Activated CD4-positive, alpha-beta T cell treated with anti-CD3 and anti-CD28 coated beads, Interleukin-2, amount 50 U/mL, for 1 hour (primary cell): ENCODE measurements around the gene BDH2.

ENCODE experiments used
- DNase-seq: peaks from one replicate; pipeline ENCODE4 v3.0.0-alpha.2; 2020

Gene BDH2

DNA sequence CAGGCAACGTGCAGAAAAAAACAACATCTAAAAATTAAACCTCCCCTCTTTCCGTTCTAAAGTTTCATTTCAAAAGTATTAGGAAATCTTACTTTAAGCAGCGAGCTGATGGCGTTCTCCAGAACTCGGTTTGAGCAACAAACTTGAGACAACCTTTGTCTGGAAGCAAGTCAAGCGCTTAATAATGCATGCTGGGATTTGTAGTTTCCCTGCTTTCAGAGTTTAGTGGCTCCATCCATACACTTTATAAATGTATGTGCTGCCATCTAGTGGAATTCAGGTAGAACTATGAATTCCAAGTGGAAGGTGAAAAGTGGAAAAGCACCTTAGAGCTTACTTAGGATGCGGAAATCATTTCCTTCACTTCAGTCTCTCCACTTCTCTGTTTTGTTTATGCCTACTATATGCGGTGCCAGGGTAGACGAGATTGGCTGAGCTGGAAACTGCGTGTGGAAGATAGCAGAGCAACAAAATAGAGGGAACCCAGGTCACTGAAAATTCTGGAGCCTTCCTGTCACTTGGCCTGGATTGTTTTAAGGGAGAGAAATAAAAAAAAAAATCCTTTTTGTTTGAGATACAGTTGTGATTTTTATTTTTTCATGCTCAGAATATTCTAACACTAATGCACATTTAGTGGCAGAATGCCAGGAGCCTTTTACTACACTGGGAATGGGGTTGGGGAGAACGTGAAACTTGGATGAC lies at the start of gene BDH2:
TSS of gene BDH2 (minus strand) at position 144 of the 702 bp plus-strand sequence. CDS start 3,580 bp downstream, outside the sequence.
- DNase-seq: peak; percentile 27

DNA sequence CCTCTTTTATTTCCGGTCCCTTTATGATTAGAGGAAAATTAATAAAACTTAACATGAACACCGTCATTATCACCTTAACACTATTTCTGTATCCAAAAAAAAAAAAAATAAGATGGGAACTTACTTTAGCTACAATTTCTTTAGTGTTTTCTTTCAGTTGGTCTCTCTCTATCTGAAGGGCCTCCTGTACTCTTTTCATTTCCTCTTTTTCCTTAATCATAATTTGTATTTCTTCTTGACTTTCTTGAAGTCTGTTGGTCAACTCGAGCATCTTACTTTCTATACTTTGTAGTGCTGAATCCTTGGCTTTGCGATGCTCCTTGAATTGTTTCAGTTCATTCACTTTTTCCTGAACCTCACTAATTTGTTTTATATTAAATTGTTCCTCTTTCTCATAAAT lies 45.3 kb upstream of the BDH2 start:
- DNase-seq: no peak

DNA sequence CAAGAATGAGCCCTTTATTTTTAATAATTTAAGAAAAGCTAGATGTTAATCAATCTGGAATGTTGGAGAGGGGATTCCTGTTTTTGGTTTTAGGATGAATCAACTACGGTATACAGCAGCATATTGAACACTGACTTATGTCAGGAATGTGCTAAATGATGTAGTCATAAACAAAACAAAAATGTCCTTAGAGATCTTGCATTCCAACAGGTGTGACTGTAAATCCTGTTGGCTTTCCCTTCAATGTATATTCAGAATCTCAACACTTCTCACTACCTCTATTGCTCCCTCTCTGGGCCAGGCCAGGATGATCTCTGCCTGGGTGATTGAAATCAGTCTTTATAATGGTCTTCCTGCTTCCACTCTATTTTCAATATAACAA lies 37.8 kb upstream of the BDH2 start:
- no peak for DNase-seq

DNA sequence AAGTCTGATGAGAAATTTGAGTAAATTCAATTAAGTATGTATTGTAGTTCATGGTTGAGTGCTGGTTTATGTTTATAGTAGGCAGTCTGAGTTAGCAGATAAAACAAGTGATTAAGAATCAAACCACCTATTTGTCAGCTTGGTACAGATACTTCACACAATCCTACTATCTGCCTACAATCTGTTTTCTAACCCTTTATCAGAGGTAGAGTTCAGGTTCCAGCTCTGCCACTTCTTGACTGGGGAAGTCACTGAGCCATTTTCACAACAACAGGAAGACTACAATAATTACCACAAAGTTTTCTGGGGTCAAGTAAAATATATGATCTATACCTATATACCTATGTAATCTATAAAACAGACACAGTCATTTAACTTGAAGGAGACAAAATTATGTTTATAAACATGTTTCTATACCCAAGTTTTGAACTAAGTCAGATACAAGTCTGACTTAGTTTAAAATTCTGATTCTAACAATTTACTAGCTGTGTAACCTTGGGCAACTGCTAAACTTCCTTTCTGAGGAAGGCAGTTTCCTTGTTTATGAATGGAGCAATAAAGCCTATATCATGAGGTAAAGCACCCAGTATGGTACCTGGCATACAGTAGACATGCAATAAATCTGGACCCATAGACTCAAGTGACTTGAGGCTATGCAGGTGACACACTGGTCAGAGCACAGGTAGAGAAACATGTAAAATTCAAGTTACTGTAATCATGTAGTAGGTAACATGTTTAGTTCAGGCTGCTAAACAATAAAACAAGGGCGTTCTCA lies 37.2 kb upstream of the BDH2 start:
- no peak for DNase-seq

DNA sequence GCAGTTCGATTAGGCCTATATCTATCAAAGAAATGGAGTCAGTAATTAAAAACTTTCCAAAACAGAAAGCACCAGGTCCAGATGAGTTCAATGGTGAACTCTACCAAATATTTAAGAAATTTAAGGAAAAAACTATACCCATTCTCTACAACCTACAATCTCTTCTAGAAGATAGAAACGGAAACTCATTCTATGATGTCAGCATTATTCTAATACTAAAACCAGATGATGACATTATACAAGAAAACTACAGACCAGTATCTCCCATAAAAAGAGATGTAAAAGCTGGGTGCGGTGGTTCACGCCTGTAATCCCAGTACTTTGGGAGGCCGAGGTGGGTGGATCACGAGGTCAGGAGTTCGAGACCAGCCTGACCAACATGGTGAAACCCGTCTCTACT lies 29.5 kb upstream of the BDH2 start:
- no peak for DNase-seq

DNA sequence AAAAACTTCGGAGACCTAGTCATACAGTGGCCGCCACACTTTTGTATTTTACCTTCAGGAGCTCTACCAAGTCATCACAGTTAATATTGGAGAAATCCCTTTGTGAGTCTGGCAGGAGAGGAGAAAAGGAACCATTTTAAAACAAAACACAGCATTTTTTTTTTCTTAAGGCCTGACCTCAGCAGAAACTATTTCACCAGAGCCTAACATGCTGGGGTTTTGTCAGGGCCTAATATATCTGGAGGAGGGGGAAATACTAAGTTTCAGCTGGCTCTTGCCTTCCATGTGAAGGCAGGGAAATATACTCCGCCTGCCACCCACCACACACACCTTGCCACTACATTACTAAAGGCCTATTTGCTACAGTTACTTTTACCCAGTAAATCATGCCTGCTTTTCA lies 26.5 kb upstream of the BDH2 start:
- no peak for DNase-seq

DNA sequence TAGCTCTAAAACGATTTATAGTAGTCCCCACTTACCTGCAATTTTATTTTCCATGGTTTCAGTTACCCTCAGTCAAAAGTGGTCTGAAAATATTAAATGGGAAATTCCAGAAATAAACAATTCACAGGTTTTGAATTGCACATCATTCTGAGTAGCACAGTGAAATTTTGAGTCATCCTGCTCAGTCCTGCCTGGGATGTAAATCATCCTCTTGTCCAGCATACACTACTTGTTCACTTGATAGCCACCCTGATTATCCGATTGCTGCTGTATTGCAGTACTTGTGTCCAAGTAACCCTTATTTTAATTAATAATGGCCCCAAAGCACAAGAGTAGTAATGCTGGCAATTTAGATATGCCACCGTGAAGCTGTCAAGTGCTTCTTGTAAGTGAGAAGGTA lies 23.5 kb upstream of the BDH2 start:
- no peak for DNase-seq

DNA sequence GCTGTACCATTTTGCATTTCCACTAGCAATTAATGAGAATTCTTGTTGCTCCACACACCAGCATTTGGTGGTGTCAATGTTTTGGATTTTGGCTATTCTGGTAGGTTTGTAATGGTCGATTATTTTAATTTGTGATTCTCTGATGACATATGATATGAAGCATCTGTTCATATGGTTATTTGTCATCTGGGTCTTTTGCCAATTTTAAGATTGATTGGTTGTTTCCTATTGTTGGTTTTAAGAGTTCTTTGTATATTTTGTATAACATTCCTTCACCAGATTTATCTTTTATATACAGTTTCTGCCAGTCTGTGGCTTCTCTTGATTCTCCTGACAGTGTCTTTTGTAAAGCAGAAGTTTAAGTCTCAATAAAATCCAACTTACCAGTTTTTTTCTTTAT lies 18.5 kb upstream of the BDH2 start:
- no peak for DNase-seq

DNA sequence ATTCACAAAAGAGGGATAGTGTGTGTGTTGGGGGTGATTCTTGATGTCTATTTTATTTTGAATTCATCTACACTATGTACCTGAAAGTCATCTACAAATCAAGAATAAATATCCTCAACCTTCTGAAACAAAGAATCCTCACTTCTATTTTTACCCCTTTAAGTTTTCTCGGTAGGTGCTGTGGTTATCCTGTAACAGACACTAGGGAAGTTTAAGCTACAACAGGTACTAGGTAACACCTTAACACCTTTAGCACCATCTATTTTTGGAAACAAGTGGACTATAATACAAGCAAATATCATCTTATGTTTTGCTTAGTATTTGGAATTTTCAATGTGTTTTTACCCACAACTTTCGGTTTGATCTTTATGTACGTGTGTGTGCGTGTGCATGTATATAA lies 12.0 kb upstream of the BDH2 start:
- no peak for DNase-seq

DNA sequence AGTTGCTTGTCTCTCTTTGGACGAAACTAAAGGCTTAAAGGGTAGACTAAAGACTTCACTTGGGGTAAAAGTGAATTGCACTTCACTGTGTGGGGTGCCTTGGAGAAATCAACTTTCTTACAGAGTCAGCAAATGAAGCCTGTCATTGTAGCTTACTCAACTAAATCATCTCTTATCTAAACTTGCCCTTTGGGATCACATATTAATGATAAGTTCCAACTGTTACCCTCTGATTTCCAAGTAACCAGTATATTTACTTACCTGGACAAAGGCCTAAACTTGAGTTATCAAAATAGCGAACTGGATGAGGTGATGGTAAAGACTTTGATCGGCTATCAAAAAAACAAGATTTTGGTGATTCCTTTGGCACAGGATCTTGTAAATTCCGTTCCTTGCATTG lies 8.9 kb upstream of the BDH2 start:
- no peak for DNase-seq

DNA sequence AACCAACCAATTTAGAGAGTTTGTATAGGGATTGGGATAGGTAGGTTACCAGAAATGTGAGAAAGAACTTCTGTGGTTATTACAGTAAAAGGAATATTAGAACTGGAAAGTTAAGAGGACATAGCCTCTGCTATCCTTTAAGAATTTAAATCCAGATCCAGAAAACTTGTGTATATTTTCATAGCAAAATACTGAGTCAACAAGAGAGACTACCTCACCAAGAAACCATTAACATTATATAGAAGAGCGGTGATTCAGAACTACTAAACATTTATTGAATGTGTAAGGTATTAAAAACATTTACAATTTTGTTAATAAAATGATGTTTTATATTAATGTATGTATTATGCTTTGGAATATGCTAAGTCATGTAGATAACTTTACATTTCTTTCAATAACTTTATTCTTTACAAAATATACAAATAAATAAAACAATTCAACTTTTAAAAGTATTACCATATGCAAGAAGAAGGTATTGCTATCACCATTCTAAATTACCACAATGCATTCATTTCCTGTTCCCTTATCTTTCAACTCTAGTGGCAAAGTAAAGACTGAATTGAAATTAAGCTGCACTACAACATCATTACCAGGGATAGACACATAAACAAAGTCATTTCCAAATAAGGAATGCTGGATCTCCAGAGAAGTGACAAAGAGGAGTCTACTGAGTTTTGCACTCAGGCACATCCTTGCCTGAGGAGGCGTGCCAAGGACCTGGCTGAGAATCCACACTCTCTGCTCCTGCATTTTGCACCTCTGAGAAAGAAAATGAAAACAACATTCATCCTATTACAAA lies 6.1 kb upstream of the BDH2 start:
- no peak for DNase-seq

DNA sequence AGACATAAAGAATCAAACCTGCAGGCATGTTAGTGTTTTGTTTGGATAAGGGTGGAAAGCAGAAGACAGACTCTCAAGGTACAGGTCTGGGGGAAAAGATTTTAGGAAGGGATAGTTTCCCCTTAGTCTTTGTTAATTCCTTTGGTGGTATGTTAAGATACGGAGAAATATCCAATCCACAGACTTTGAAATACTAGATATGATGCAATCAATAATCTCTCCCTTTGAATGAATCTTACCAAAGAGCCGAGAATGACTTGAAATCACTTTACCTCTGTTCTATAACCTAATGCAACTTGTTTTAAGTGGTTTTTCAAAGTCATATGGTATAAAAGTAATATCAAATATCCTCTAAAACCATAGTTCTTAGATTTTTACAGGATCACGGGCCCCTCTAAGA lies 5.3 kb upstream of the BDH2 start:
- no peak for DNase-seq

DNA sequence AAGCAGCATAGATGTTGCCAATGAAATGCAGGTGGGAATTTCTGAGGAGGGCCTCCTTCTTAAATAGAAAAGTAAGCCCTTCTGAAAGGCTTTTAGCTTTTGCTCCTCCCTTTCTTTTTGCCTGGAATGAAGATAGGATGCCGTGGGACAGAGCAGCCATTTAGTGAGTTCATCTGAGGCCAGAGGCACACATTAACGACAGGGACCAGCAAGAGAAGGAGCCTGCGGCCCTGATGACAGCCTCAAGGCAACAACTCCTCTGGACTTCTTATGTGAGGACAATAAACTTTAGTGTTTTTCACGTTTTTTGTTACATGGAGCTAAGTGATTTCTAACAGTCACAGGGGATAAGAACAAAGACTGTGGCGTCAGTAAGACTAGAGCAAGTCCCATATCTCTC lies 1.1 kb upstream of the BDH2 start:
- DNase-seq: no peak

DNA sequence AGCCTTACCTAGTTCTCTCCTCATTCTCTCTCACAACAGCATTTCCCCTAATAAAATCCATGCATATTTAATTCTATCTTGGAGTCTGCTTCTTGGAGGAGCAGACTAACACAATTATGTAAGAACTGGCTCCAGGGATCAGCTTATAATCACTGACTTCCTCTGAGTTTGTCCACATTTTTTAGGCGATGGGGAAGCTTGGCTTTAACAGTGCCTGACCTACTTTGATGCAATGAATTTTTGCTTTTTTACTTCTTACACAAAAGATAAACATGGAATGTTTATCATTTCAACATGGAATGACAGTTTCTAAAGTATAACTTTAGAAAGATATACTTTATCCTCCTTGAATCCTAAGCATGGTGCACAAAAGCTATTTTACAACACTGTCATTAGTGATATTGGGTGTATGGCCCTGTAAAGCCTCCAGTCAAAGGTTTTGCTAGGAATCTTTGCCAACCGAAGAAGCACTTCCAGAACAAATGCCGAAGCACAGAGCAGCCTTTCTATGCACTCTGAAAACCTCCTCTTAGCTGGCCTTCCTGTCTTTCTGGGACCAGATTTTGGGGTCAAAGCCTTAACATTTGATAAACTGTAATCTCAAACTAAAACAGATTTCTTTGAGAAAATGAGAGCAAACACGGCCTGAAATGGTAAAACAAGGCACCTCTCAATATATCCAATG lies 736 bp downstream of the BDH2 start:
- no peak for DNase-seq

DNA sequence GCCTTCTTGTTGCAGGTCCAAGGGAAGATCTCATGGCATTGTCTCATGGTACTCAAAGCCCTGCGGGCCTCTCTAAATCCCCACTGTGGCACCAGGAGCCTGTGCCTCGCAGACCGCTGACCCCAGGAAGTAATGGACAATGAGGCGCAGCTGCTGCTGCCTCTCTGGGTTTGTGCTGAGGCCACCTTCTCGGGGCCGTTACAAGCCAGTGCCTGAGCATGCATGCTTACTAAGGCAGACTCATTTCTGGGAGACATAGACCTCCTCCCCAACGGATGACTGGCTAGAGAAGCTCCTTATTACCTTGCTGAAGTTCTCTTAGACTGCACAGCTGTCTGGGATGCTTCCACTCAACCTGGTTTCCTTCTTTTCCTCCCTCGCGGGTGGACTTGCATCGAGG lies 1.3 kb downstream of the BDH2 start:
- no peak for DNase-seq

DNA sequence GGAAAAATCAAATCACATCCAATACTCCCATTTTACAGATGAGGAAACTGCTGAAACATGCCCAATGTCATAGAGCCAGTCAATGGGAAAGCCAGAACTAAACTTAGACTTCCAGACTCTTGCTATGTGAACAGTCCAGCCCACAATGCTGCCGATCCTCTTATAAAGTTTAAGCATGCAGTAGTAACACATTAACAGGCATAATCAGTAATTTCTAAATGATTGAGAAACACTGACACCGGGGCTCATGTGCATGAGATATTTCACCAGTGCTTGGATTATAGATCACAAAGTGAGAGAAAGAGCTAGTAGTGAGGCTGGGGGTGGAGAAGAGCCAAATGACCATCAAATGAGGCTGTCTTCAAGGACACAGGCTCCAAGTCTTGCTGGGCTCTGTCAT lies 2.5 kb downstream of the BDH2 start:
- DNase-seq: no peak

DNA sequence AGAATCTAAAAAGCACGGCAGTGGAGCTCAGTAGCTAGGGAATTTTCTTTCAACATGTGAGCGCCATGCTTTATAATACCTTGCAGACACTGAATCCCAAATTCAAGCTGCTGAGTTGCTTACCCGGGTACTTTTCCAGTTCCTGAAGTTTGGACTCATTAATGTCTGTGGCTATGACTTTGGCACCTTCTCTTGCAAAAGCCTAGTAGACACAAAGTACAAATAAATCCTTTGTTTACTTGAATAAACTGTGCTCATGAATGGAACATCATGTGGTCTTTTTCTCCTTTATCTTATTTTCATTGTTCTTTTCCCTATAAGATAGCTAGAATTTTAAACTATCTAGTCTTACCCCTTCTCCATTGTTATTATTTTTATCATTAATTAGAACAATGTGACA lies 4.6 kb downstream of the BDH2 start:
- DNase-seq: no peak

DNA sequence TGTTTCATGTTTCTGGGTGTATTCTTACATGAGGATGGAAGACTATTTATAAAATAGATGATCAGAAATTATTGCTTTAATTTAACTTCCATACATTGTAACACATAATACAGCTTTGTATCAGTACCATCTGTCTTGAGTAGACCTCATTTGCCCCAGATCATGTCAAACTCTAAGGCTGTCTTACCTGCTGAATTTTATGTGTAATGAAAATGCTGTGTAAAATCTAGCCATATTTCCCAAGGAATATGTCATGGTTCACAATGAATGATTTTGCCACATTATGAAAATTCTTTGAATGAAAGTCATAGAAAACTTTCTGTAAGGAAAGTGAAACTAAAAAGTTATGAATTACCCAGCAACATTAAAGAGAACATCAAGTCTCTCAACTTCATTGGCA lies 7.4 kb downstream of the BDH2 start:
- DNase-seq: no peak

DNA sequence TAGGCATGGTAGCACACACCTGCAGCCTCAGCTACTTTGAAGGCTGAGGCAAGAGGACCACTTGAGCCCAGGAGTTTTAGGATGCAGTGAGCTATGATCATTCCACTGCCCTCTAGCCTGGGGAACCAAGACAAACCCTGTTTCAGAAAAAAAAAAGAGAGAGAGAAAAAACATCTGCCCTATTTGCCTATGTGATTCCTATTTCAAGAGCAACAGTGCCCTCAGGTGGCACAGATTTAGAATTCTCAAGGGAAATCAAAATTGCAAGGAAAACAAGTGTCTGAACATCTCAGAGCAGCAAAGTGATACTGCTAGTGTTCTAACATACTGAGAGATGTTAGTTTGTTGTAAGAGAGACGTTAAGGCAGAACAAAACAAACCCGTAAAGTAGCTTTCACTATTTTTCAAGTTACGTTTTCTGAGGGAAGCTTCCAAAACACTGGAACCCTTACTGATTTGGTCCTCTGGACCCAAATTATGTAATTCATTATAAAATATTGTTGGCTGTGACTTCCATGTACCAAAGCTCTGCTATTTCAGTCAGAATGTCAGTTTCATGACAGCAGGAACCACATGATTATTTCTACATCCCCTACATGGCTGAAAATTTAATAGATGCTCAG lies 7.9 kb downstream of the BDH2 start:
- peak; percentile 19 for DNase-seq

DNA sequence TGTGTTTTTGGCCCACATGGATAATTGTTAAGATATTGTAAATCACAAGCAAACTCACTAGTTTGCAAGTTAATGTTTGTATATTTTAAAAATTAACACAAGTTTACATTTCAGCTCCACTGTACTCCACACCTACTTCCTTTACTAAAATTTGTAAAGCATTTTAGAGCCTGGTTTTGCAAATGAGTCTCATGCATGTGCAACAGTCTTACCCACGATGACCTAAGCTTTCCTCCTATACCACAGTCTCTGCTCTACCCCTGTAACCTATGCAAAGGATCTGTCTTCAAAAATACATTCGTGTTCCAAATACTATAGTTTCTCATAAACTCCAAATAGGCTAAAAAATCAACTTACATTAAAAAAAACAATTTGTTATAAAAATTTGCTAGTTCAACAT lies 10.2 kb downstream of the BDH2 start:
- DNase-seq: no peak

DNA sequence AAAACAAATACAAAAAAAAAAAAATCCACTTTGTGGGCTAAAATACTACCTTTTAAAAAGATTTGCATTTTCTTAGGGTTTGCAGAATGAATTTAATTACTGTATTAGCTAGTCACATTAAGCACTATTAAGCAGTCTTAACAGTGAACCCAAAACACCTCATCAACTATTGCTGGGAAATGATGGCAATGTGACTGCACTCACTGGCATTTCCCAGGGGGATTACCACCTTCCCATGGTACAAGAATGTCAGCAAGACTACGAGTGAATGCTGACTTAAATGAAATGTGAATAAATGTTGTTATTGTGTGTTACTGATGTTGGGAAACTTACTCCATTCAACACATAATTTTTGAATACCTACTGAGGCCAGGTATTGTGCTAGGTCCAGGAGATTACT lies 13.1 kb downstream of the BDH2 start:
- DNase-seq: no peak

DNA sequence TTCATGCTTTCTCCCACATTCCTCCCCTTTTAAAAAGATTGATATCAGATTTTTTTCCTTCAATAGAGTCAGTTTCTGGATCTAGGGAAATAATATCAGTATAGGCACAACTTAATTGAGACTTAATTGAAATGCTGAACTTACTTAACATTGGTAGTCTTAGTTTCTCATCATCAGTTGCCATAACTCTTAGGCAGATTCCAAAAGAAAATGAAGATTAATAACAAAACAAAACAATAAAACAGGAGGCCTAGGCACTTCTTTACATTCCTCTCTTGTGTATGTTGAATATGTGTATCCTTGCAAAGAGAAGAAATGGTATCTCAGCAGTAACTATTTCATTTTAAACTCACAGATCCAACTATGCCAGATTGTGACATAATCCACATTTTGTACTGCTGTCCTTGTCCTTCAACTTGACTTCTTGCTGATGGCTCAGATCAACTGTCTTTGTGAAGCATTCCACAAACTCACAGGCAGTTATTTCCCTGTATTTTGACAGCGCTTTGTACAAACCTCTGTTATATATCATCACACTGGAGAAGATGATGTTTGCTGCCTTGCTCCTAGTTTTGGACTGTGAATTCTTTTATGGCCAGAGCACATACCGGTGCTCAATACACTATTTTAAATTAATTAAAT lies 14.0 kb downstream of the BDH2 start:
- no peak for DNase-seq
